ENCODE results near the gene SPTBN1.

Gene SPTBN1

DNA sequence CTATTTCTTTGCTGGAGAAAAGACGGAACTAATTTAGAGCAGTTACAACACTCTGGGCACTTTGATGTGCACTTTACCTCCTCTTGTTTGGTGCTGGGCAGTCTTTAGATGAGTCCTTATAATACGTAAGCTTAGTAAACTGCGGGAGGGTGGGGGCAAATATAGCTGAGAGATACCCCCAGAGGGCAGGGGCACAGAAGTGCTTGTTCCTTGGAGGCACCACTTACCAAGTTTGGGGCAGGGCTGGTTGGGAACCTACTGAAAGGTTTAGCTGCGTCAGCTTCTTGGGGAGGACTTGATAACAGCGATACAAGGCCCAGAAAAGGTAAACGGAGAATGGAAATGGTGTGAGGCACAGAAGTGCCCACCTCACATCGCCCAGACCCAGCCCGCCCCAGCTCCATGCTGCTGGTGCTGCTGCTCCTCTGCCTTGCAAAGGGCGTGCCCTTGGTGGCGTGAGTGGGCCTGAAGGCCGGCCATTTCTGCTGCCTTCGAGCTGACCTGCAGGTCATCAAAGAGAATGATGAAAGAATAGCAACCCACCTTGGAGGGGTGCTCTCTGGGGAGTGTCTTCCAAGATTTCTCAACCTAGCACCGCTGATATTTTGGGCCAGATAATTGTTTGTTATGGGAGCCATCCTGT is 139.2 kb downstream of the SPTBN1 start:
- no peak for DNase-seq

DNA sequence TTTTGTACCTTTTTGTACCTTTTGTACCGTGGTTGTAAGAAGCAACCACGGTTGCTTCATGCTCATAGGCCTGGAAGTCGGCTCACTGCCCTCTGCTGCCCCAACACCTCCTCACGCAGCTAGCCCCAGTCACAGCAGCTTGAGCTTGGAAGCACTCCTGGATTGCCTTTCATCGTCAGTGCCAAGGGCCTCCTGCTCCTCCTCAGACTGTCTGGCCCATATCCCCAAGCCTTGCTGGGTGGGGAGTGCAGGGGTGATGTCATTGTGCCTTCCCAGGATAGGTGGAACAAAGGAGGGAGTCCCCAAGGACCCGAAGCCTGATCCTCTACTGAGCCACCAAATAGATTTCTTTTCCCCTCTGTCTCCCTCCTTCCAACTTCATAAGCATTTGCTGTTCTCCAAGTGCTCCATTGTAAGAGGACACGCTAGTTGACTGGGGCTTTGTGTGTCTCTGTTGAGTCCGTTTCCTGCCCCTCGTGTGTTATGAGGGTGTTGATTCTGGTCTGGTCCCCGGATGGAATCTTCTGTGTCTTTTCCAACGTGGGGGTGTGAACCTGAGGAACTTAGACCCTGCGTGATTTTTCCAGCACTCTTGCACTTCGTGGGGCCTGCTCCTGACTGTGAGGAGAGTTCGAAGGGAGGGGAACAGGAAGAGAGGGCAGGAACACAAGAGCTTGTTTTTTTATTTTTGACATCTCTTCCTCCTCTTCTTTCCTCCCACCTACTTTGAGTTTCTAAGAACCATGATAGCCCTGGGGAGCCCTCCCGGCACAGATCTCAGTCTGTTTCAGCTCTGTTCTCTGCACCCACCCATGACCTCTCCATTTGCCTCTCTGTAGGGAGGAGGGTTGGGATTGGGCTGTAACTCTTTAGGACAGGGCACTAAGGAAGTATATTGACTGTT is 140.1 kb downstream of the SPTBN1 start:
- peak in 3 of 6 experiments; percentile 13 to 57 (median 22) for DNase-seq

DNA sequence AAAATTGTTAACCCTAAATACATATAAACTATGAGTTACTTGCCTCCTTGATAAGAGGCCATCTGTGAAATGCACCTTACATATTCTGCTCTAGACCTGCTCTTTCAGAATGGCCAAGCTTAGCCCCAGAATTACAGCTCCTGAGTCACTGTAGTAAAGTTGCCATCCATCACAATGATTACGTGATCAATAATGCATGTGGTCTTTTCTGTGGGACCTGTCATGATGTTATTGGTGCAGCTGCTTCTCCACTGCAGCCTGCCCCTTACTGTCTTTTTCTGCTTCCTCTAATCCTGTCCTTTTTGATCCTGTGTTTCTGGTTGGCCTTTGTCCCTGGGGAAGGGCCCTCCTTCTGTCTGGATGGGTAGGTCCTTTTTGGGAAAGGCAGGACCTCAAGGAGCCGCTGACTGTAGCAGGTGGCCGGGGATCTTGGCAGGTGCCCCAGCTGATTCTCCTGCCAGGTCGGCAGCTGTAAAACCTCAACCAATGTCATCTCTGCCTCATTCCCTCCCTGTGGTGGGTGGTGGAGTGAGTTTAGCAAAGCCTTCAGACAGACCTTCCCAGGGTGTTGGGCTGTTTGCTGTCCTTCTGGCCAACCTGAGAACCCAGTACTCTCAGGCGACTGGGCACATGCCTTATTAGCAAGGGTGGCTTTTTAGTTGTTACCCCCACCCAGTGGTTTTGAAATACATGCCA is 141.2 kb downstream of the SPTBN1 start:
- DNase-seq, result no peak

DNA sequence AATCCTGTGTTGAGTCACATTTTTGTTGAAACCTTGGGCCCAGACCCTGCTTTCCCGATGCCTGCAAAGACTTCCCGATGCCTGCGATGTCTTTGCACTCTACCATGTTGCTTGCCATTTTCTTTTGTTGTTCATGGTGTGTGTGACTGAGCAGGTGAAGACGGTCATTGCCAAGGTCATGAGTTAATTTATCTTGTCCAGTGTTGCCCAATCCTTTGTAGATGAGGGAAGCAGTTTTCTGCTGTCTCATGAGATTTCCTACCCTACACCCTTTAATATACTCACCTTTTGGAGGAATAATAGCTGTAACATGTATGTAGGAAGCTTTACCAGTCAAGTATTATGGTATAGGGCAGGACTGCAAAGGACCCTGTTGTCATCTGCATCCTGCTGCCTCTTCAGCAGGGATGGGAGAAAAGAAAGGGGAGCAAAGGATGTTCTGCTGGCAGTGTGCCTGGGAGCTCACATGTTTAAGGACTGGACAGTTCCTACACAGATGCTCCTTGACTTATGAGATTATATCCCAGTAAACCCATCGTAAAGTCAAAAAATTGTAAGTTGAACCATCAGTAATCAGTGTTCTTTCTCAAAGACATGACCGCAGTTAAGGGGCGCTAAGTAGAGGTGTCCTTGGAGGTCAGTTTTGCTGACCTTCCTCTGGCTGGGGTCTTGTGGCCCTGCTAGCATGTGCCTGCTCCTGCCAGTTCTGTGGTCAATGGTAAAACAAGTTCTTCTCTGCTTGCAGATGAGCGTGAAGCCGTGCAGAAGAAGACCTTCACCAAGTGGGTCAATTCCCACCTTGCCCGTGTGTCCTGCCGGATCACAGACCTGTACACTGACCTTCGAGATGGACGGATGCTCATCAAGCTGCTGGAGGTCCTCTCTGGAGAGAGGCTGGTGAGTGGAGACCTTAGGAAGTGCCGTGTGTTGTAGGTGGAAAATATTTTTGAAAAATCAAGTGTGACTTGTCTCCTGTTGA is 142.5 kb downstream of the SPTBN1 start:
- DNase-seq, result no peak

DNA sequence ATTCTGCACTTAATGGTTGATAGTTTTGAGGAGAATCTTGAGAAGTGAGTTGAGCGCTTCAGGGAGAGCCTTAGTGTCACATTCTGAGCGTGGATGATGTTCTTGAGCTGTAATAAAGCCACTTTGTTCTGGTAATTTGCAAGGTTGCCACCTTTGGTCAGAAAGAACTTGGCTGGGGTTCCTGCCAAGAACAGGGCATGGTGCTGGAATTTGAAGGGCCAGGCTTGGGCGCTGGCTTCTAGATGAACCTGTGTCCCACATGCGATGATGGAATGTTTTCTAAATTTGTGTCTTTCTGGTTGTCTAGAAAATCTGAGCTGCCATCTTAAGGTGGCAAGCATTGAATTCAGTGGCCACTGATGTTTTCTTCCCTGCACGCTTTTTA is 143.2 kb downstream of the SPTBN1 start:
- no peak for DNase-seq

DNA sequence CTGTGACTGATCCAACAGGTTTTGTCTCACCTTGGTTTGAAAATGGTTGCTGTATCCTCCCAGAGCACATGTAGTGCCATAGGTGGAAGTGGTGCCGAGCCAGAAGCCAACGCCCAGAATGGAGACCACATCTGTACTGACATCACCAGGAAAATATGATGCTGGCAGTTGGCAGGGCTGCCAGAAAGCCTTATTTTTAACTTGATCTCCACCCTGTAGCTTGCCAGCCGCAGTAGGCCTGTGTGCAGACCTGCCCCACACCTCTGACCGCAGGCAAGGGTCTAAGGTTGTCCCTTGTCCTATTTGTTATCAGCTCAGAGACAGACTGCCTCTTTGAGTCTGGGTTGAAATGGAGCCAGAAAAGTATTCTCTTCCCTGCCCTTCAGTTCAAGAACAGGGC is 143.8 kb downstream of the SPTBN1 start:
- peak in 3 of 6 experiments; percentile 20 to 29 (median 28) for DNase-seq

DNA sequence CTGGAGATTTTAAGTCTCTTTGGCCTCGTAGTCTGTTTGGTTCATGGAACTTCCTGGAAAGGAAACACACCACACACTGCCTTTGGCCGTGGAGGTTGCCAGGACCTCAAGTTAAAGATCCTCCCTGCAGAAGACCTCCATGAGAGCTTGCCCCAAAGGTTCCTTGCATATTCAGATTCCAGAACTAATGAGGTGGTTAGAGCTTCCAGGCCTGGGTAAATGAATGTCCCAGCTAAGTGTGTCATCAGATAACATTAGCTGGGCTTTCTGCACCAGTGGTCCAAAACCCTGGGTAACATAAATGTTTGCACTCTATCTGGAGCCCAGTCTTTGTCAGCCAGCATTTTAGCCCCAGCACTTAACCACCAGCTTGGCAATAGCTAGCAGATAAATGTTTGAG is 145.2 kb downstream of the SPTBN1 start:
- no peak for DNase-seq

DNA sequence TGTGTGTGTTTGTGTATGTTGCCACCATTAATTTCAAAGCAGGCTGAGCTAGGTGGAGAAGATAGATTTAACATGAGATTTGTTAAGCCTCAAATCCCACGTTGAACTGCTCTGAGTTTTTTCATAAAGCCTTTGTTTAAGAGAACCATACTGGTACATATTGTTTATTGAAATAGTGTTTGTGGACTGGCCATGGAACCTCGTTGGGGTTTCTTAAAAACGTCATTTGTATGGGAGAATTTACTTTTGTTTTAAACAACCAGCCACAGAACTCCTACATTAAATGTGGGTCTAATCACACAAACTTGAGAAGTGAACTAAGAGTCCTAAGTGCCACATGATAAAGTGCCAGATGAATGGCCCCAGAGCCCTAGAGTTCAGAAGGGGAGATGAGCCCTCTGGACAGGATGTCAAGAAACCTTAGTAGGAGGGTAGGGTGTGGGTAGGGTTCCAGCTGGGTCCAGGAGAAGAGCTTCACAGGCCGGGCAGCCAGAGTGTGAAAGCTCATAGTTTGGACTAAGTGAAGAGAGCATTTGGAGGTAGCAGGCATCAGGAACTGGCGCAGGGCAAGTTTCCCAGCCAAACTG is 146.7 kb downstream of the SPTBN1 start:
- DNase-seq, result no peak

DNA sequence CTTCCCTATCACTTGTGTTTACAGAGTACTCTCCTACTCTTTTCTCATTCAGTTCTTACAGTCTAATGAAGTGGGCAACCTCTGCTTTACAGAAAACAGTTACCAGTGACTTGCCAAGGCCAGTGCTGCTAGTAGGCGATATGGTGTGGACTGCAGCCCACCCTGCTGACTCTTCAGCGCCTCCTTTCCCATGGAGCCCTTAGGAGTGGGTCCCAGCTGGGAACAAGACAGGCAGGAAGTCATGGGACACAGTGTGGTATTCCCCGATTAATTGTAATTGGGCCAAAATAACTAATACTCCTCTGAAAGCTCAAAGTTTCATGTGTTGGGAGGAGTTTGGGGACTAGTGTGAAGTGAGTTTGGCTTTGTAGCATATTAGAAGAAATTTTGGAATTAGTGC is 147.2 kb downstream of the SPTBN1 start:
- no peak for DNase-seq

DNA sequence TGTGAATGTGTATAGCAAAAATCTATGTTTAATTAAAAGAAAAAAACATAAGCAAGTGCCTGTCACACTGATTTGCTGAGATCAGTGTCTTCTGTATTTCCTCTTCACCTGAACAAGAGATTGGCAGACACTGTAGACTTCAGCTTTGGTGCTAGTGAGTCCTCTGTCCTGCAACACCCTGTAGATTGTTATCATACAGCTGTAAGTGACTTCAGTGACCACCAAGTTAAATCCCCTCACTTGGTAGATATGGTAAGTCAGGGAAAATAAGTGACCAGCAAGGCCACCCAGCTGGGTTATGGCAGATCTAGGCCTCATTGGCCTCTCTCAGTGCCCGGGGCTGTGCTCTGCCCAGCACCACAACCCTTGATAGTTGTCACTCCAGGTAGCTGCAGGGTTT is 147.7 kb downstream of the SPTBN1 start:
- no peak for DNase-seq

DNA sequence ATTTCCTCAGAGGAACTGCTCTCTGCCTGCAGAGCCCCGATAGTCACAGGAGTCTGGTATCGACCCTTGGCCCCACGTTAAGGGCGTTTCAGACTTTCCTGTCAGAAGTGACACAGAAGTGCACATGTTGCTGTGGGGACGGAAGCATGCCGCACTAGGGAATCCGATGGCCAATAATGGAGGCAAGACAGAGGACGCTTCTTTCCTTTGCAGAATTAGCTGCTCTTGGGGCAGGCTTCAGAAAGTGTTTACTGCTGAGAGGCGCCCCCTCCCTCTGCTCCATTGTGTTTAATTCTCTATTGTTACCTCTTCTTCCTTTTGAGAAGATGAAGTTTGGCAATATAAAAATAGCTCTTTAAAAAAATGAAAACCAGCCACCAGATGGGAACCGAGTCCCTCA is 148.7 kb downstream of the SPTBN1 start:
- no peak for DNase-seq

DNA sequence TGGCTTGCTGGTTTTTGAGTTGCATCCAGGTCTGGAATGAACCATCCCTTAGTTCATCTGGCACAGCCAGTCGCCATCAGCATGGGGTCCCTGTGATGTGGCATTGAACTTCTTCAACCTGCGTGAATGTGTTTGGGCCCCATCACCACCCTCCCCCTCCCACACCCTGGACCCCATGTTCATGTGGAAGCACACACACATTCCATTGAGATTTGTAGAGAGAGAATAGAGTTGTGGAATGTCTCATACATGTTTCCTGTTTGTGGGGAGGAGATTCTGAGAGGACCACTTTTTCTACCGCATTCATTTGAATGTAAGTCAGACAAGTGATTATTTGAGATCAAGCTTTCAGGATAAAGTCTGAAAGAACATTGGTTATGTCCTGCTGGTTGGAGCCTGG is 149.7 kb downstream of the SPTBN1 start:
- no peak for DNase-seq

DNA sequence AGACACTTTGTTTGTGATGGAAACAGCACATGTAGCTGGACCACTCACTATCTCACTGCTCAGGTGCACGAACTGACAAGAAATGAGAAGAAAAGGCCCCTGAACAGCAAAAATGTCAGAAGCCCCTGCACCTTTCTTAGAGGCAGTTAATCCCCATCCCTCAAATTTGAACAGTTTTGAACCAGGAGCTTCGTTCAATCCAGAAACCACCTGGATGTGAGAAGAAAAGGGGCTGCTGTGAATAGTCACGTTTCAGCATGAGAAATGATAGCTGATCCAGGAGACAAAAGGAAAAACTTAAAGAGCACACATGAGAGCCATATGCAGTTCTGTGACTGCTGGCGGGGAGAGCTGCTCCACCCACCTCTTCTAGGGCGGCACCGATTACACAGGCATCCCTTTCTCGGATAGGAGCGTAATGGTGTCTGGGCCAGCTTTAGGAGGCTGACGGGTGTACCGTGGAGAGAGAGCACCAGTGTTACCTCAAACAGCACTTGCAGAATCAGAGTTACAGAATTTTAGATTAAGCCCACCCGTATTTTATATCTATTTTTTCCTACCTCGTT is 150.3 kb downstream of the SPTBN1 start:
- DNase-seq, result peak; percentile 16 to 57 (median 43)

DNA sequence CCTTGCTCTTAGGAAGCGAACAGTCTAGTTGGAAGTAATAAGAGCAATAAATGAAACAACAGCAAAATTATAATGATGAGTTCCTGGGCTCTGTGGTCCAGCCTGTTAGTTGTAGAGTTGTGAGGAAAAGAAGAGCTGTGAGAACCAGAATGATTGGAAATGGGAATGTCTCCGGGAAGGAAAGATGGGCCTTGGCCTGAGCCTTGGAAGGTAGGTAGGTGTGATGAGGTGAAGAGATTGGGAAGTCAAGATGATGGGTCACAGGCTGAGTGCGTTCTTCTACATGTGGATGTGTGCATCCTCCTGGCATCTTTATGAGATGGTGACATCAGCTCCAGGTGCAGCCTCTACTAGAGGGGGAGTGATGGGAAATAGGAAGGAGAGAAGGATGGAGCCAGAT is 152.1 kb downstream of the SPTBN1 start:
- DNase-seq, result no peak

DNA sequence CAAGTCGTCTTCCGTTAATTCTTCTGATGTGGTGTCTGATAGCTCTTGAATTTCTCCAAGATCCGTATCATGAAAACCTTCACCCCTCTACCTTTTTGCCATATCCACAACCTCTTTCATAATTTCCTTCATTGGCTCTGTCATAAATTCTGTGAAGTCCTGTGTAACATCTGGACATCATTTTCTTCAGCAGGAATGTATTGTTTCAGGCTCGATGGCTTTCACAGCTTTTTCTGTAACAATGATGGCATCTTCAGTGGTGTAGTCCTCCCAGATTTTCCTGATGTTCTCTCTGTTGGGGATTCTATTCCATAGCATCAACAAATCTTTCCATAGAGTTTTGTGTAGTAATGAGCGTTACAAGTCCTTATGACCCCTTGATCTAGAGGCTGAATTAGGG is 153.1 kb downstream of the SPTBN1 start:
- no peak for DNase-seq

DNA sequence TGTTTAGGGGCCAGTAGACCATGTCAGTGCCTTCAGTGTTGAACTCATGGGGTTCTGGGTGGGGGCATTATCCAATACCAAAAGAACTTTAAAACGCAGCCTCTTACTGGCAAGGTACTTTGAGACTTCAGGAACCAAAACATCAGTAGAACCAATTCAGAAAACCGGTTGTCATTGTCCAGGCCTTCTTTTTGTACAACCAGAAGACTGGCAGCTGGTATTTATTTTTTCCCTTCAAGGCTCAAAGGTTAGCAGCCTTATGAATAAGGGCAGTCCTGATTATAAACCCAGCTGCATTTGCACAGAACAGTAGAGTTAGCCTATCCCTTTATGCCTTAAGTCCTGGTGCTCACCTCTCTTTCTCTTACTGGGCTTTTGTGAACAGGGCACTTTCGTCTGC is 153.5 kb downstream of the SPTBN1 start:
- DNase-seq, result no peak

DNA sequence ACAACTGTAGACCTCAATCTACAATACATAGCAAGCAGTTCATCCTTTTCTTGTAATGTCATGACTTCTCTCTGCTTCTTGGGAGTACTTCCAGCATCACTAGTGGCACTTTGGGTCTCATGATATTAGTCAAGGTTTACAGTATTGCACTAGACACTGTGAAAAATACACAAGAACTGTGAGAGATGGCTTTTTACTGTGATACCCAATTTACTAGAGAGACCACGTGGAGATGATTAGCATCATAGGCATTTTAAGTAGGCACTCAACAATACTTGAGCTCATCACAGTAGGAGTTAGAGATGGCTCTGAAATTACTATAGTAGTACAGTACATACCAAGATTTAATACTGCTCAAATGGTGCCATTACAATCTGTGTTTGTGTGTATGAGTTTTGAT is 154.6 kb downstream of the SPTBN1 start:
- no peak for DNase-seq

DNA sequence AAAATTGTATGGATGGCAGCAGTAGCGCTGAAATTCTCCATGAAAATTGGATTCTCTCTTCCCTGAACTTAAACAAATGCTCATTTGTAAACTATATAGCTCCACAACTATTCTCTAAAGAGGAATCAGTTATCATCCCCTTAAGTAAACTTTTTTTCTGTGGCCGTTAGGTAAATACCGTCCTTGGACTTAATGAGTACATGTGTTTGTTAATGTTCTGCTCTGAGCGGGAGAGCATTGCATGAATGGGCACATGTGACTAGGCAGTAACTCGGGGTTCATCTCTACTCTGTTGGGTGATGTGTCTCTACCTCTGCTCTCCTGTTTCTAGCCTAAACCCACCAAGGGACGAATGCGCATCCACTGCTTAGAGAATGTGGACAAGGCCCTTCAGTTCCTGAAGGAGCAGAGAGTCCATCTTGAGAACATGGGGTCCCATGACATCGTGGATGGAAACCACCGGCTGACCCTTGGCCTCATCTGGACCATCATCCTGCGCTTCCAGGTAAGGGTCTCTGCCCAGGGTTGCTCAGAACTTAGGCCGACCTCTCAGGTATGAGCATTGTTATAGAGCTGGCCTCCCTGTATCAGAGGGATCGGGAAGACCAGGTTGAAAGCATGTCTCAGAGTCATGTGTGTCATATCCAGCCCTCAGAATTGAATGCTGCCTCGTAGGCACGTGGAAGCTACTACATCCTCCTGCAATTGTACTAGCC is 155.9 kb downstream of the SPTBN1 start:
- no peak for DNase-seq

DNA sequence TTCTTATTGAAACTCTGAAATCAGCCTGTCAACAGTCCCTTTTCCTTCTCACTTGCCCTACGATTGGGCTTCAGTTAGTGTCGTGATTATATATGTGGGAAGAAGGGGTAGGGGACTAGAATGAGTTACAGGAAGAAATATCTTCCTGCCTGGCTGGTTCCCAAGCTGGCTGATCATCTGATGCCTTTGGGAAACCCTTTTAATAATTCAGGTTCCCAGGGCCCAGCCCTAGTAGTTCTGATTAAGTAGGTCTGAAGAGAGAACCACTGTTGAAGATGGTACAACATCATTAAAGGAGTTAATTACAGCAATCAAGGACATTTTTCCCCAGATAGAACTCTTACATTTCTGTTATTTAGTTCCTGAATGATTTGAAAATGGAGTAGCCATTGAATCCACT is 157.3 kb downstream of the SPTBN1 start:
- DNase-seq, result no peak

DNA sequence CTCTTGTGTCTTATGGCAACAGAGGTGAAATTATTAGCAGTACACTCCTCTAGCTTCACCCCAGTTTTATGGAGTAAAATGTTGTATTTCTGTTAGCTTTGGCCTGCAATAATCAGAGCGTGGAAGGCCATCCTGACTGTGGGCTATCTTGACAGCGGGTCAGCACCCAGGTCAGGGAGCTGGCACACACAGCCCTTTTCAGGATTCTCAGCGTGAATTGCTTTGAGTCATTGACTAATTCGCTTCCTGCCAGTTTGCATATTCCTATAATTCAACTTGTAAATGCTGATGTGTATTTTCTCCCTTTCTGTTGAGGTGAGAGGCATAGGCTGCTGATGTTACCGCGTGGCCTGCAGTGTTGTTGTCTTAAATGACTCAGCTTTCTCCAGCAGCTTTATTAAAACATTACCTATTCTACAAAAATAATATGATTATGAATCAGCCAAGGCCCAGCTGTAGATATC is 157.7 kb downstream of the SPTBN1 start:
- DNase-seq, result no peak

DNA sequence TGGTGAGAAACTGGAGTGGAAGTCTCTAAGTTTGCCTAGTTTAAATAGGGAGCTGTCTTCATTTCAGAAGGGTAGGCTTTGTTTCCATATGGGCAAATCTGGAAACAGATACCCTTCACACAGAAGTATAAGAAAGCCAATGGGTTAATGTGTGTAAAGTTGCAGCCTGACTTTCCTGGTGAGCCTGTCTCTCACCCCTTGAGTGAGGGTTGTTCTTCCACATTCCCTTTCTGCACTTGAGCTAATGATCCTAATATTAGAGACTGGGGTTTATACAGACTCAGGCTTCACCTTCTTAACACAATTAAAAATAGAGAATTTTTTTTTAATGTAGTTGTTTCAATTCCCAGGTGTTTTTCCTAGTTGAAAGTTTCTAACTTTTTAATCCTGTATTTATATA is 158.7 kb downstream of the SPTBN1 start:
- no peak for DNase-seq

All from stimulated activated naive CD4-positive, alpha-beta T cell (primary cell).